AG10803 (cell line): ENCODE data around the gene RASSF6.
A peak's percentile ranks its signal among the peaks of the same experiment; 100 is the strongest.
"Not testable (repeated sequence)": the region's sequence is repeated elsewhere in the genome, so short reads cannot be mapped to it uniquely, and the experiment has no call there.

Experiments
- DNase-seq: peaks from one replicate; pipeline ENCODE4 v3.0.0; 2010; ENCODE audit warnings: low read depth
- H3K4me3 ChIP-seq: 2 replicates; pipeline ENCODE4 v1.5.1; 2011; ENCODE audit warnings: mild to moderate bottlenecking, low read length, control low read depth
- TF ChIP-seq, protein P1 (sequence below): conservative IDR thresholded peaks from 2 replicates; pipeline ENCODE4 v1.5.1; 2011; ENCODE audit warnings: mild to moderate bottlenecking, low read length, control low read depth, inconsistent platforms

Gene RASSF6, protein sequence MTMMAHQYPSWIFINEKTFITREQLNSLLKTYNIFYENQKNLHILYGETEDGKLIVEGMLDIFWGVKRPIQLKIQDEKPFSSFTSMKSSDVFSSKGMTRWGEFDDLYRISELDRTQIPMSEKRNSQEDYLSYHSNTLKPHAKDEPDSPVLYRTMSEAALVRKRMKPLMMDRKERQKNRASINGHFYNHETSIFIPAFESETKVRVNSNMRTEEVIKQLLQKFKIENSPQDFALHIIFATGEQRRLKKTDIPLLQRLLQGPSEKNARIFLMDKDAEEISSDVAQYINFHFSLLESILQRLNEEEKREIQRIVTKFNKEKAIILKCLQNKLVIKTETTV

DNA sequence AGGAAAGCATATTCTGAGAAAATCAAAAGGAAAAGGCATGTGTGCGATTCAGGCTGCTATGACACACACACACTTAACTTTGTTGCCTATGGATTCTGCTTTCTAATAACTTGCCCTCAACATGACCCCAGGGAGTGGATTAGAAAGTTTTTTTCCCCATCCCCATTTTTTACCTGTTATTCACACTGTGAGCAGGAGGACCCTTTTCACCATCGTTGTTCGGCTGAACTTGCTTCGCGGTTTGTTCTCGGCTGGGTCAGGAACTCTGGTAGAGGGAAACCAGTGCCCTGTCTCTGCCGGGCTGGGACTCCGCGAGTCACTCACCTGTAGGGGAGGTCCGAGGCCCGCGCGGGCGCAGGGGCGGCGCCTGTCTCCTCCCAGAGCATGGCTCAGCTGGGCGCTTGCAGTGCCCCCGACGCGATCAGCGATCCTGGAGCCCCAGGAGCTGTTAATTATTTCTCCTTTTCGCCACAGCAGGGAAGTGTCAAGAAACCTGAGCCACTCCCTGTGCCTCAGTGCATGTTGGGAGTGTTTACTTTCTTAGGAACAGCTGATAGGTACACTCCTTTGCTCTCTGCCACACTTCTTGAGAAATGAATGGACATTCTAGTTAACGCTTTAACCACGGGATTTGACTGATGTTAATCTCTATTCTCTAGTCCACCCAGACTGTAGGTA lies at the start of gene RASSF6:
Gene RASSF6 (minus strand): TSS at position 322 of the 678 bp plus-strand sequence. CDS start 8,641 bp downstream, outside the sequence.
- TF ChIP-seq, protein P1, sequence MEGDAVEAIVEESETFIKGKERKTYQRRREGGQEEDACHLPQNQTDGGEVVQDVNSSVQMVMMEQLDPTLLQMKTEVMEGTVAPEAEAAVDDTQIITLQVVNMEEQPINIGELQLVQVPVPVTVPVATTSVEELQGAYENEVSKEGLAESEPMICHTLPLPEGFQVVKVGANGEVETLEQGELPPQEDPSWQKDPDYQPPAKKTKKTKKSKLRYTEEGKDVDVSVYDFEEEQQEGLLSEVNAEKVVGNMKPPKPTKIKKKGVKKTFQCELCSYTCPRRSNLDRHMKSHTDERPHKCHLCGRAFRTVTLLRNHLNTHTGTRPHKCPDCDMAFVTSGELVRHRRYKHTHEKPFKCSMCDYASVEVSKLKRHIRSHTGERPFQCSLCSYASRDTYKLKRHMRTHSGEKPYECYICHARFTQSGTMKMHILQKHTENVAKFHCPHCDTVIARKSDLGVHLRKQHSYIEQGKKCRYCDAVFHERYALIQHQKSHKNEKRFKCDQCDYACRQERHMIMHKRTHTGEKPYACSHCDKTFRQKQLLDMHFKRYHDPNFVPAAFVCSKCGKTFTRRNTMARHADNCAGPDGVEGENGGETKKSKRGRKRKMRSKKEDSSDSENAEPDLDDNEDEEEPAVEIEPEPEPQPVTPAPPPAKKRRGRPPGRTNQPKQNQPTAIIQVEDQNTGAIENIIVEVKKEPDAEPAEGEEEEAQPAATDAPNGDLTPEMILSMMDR: no peak
- no peak within 1 kb of the TSS; the same call in 1 of the 2 replicates for H3K4me3 ChIP-seq
- DNase-seq: no peak

DNA sequence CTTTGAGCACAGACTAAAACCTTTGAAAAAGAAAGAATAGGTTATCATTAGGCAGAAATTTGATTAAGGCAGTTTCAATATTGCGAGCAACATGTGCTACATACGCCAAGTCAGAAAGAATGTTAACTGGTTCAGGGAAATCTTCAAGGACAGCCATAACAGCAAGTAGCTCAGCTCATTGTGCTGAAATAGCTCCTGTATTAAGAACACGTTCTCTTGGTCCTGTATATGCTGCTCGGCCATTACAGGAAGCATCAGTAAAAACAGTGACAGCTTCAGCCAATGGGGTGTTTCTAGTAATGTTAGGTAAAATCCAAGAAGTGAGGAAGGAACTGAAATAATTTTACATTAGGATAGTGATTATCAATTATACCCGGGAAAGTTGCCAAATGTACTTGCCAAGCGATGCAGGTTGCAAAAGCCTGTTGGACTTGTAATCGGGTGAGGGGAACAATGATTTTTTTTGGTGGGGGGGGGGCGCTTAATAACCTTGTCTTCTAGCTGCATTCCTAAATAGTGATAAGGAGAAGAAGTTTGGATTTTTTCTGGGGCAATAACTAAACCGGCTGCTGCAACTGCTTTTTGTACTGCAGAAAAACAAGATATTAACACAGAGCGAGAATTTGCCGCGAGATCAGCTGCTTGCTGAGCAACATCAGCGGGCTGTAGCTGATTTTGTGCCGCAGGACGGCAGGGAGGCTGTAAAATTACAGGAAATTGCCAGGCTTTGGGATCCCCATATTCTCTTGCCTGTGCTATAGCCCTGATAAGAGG lies 49.4 kb upstream of the RASSF6 start:
- peak; percentile 45 for DNase-seq
- TF ChIP-seq, protein P1: no peak

DNA sequence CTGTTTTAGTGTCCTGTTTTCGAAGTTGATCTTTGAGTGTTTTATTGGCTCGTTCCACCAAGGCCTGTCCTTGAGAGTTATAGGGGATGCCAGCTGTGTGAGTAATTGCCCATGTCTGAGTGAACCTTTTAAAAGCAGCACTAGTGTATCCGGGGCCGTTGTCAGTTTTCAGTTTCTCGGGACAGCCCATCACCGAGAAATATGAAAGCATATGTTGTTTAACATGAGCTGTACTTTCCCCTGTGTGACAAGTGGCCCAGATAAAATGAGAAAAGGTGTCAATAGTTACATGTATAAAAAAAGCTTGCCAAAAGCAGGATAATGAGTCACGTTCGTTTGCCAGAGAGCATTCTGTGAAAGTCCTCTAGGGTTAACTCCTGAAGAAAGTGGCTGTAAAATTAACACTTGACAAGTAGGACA lies 48.6 kb upstream of the RASSF6 start:
- H3K4me3 ChIP-seq: no peak overlapping the region
- TF ChIP-seq, protein P1: no peak
- peak; percentile 40 for DNase-seq

More for the DNA sequence above, 49.4 kb upstream of the RASSF6 start:
- H3K4me3 ChIP-seq: no peak overlapping the region

DNA sequence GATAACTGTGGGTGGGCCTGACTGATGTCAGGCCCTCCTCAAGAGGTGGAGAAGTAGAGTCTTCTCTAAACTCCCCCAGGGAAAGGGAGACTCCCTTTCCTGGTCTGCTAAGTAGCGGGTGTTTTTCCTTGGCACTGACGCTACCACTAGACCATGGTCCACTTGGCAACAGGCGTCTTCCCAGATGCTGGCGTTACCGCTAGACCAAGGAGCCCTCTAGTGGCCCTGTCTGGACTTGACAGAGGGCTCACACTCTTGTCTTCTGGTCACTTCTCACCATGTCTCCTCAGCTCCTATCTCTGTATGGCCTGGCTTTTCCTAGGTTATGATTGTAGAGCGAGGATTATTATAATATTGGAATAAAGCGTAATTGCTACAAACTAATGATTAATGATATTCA lies 45.7 kb upstream of the RASSF6 start:
- H3K4me3 ChIP-seq, DNase-seq: not testable (repeated sequence)

DNA sequence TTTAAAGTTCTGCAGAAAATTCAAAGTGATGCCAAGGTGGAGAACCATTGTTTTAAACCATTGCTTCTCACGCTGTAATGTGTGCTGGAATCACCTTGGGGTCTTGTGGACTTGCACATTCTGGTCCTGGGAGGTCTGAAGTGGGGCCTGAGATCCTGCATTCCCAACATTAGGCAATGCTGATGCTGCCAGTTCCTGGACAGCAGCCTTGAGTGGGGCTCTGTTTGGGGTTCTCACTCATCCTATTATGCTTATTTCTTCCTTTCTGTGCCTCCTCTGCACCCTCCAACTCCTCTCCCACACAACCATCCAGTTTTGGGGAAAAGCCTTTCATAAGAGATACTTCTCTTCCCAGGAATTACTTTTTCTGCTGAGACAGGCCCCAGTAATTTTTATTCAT lies 44.2 kb upstream of the RASSF6 start:
- H3K4me3 ChIP-seq: no peak overlapping the region
- DNase-seq: no peak
- TF ChIP-seq, protein P1: no peak

DNA sequence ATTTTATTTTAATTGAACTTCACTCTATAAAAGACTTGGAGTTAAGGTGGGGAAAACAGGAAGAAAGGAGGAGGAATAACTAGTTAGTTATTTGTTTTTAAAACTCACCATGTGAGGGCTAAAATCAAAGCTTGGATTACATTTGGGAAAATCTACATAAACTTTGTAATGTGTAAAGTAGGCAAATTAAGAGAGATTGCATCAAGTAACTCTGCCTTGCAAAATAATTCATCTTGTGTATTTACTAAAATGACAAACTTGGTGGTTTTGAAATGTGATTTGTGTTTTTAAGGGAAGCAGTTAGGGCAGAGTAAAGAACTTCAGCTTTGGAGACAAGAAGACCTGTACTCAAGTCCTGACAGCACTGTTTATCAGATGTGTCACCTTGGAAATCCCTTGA lies 43.3 kb upstream of the RASSF6 start:
- H3K4me3 ChIP-seq: no peak overlapping the region
- DNase-seq: no peak
- TF ChIP-seq, protein P1: no peak
